SK-N-SH (cell line): Measurements from ENCODE around the gene SMIM14. TPM values are rescaled to one million over a fixed set of nuclear protein-coding genes. Genes with fewer than 3 reads are reported as not detected.
A peak's percentile ranks its signal among the peaks of the same experiment; 100 is the strongest.
"Not testable (repeated sequence)": the region's sequence is repeated elsewhere in the genome, so short reads cannot be mapped to it uniquely, and the experiment has no call there.

ENCODE experiments used
- CTCF ChIA-PET: fragments of 300-600, 350-600 bp; formaldehyde crosslinking; extraction: SDS; loops from one replicate; lab custom pipeline; 2021; lab: Yijun Ruan, JAX
- POLR2A ChIA-PET: fragments of 350-600 bp; sonication (Branson Sonifier 250); formaldehyde crosslinking; extraction: SDS; loops from one replicate; lab custom pipeline; 2020; ENCODE audit warnings: antibody characterized with exemption, inconsistent platforms; lab: Yijun Ruan, JAX
- DNase-seq: peaks from one replicate; pipeline ENCODE4 v3.0.0; 2012
- H2AFZ ChIP-seq: fragments of 200-600 bp; sonication (generic); 2 replicates; pipeline ENCODE4 v1.8.1; 2016; ENCODE audit warnings: antibody characterized with exemption, mild to moderate bottlenecking, low read depth
- H3F3A ChIP-seq: fragments of 200-600 bp; sonication (generic); replicated peaks from 2 replicates; pipeline ENCODE3; 2016; ENCODE audit warnings: antibody characterized with exemption, mild to moderate bottlenecking; ENCODE audit not compliant: insufficient read depth
- H3K27ac ChIP-seq, 2 experiments: fragments of 200-500 bp in 1 of 2; fragments of 200-600 bp in 1 of 2; sonication (Bioruptor generic) in 1 of 2; sonication (generic), shearing (Covaris generic) in 1 of 2; 2 replicates each; pipeline versions ENCODE4 v1.5.1 to v1.6.1; 2014 to 2016; ENCODE audit warnings: low read depth in 2 of 2, inconsistent platforms in 1 of 2, low read length in 1 of 2, mild to moderate bottlenecking in 1 of 2, mixed read lengths in 1 of 2
- H3K27me3 ChIP-seq: fragments of 200-600 bp; sonication (generic), shearing (Covaris generic); 2 replicates; pipeline ENCODE4 v1.6.1; 2016; ENCODE audit warnings: mixed run types; ENCODE audit not compliant: insufficient read depth
- H3K36me3 ChIP-seq, 2 experiments: fragments of 200-500 bp in 1 of 2; fragments of 200-600 bp in 1 of 2; sonication (Bioruptor generic) in 1 of 2; sonication (generic) in 1 of 2; replicated peaks in 1 of 2; 2 replicates each; pipeline versions ENCODE3 to v1.5.1; 2014 to 2016; ENCODE audit warnings: low read length in 1 of 2, mild to moderate bottlenecking in 1 of 2; ENCODE audit not compliant: insufficient read depth in 2 of 2, control insufficient read depth in 1 of 2
- H3K4me1 ChIP-seq, 2 experiments: fragments of 200-500 bp in 1 of 2; fragments of 200-600 bp in 1 of 2; sonication (Bioruptor generic) in 1 of 2; sonication (generic), shearing (Covaris generic) in 1 of 2; 2 replicates each; pipeline versions ENCODE4 v1.5.1 to v1.6.1; 2014 to 2016; ENCODE audit warnings: low read depth in 1 of 2, low read length in 1 of 2, mixed run types in 1 of 2; ENCODE audit not compliant: insufficient read depth in 2 of 2, control insufficient read depth in 1 of 2
- H3K4me2 ChIP-seq: fragments of 200-600 bp; sonication (generic), shearing (Covaris generic); 2 replicates; pipeline ENCODE4 v1.6.1; 2017; ENCODE audit warnings: mixed run types
- H3K4me3 ChIP-seq, 2 experiments: fragments of 200-500 bp in 1 of 2; fragments of 200-600 bp in 1 of 2; sonication (Bioruptor generic) in 1 of 2; sonication (generic), shearing (Covaris generic) in 1 of 2; 2 replicates each; pipeline versions ENCODE4 v1.5.1 to v1.8.1; 2014 to 2016; ENCODE audit warnings: low read depth in 2 of 2, inconsistent platforms in 1 of 2, low read length in 1 of 2, mild to moderate bottlenecking in 1 of 2, mixed read lengths in 1 of 2, moderate library complexity in 1 of 2
- H3K79me2 ChIP-seq: fragments of 200-600 bp; sonication (generic); 2 replicates; pipeline ENCODE4 v1.8.1; 2017; ENCODE audit warnings: mild to moderate bottlenecking; ENCODE audit not compliant: insufficient read depth
- H3K9ac ChIP-seq: fragments of 200-600 bp; sonication (generic); 2 replicates; pipeline ENCODE4 v1.6.1; 2017; ENCODE audit warnings: mixed run types
- H3K9me2 ChIP-seq: fragments of 200-600 bp; sonication (generic); 2 replicates; pipeline ENCODE4 v1.6.1; 2017; ENCODE audit warnings: mixed run types
- H3K9me3 ChIP-seq: fragments of 200-600 bp; sonication (generic); 2 replicates; pipeline ENCODE4 v1.6.1; 2017; ENCODE audit warnings: mixed run types, mild to moderate bottlenecking, moderate library complexity
- H4K20me1 ChIP-seq: fragments of 200-600 bp; sonication (generic); 2 replicates; pipeline ENCODE4 v1.6.1; 2017; ENCODE audit warnings: mild to moderate bottlenecking, mixed run types; ENCODE audit not compliant: insufficient read depth
- EP300 ChIP-seq, 2 experiments: IDR thresholded peaks; 2 replicates each; pipeline versions ENCODE4 v1.4.0 to v1.6.1; 2012; ENCODE audit warnings: borderline replicate concordance in 1 of 2, low read depth in 1 of 2, low read length in 1 of 2
- FOSL2 ChIP-seq: IDR thresholded peaks from 2 replicates; pipeline ENCODE4 v1.4.0; 2012; ENCODE audit warnings: low read depth, mild to moderate bottlenecking, moderate library complexity, borderline replicate concordance
- FOXM1 ChIP-seq: IDR thresholded peaks from 2 replicates; pipeline ENCODE4 v1.4.0; 2012; ENCODE audit warnings: low read depth, mild to moderate bottlenecking
- GABPA ChIP-seq: IDR thresholded peaks from 2 replicates; pipeline ENCODE4 v1.4.0; 2012; ENCODE audit warnings: low read depth, mild to moderate bottlenecking
- GATA2 ChIP-seq: sonication (generic); formaldehyde crosslinking; IDR thresholded peaks from 2 replicates; pipeline ENCODE4 v1.5.0; 2020; ENCODE audit warnings: mild to moderate bottlenecking, missing genetic modification reagents
- RAD21 ChIP-seq: IDR thresholded peaks from 2 replicates; pipeline ENCODE4 v1.6.1; 2012; ENCODE audit warnings: mild to moderate bottlenecking, low read length
- RCOR1 ChIP-seq: fragments of 150-350 bp; IDR thresholded peaks from 2 replicates; pipeline ENCODE4 v1.6.1; 2017; ENCODE audit warnings: antibody characterized with exemption, low read length
- RFX5 ChIP-seq: IDR thresholded peaks from 2 replicates; pipeline ENCODE4 v1.6.1; 2012; ENCODE audit warnings: mild to moderate bottlenecking, improper control_type of control experiment, low read length
- RXRA ChIP-seq: IDR thresholded peaks from 2 replicates; pipeline ENCODE4 v1.4.0; 2012; ENCODE audit warnings: low read depth, mild to moderate bottlenecking, borderline replicate concordance
- SMC3 ChIP-seq: IDR thresholded peaks from 2 replicates; pipeline ENCODE4 v1.6.1; 2012; ENCODE audit warnings: low read depth, low read length, improper control_type of control experiment
- TCF12 ChIP-seq: IDR thresholded peaks from 2 replicates; pipeline ENCODE4 v1.4.0; 2012
- YY1 ChIP-seq: IDR thresholded peaks from 2 replicates; pipeline ENCODE4 v1.4.0; 2012; ENCODE audit warnings: low read depth, mild to moderate bottlenecking
- WGBS: methylation state at CpG from one replicate; pipeline ENCODE4 v1.1.6; 2017; ENCODE audit warnings: low lambda C conversion rate; 5-methylcytosine and 5-hydroxymethylcytosine counted together
- polyA plus RNA-seq, 3 experiments: library from polyadenylated mRNA; depleted of rRNA; stranded (reverse); fragments of >200 nt; gene quantifications; 2 replicates each; pipeline ENCODE4 v1.2.3, GENCODE V29; 2012
- TF ChIP-seq, protein P1 (sequence below): fragments of 150-350 bp; IDR thresholded peaks from 2 replicates; pipeline ENCODE4 v1.6.1; 2016; ENCODE audit warnings: mild to moderate bottlenecking, low read depth, low read length
- TF ChIP-seq, protein P2 (sequence below): fragments of 200-600 bp; sonication (generic); IDR thresholded peaks from 2 replicates; pipeline ENCODE4 v1.6.1; 2017; ENCODE audit warnings: antibody characterized with exemption, mild to moderate bottlenecking, moderate library complexity

The SMIM14 gene
- polyA plus RNA-seq, 1 of the 3 experiments (the other 2 are of a cell fraction): 12.6 TPM

DNA sequence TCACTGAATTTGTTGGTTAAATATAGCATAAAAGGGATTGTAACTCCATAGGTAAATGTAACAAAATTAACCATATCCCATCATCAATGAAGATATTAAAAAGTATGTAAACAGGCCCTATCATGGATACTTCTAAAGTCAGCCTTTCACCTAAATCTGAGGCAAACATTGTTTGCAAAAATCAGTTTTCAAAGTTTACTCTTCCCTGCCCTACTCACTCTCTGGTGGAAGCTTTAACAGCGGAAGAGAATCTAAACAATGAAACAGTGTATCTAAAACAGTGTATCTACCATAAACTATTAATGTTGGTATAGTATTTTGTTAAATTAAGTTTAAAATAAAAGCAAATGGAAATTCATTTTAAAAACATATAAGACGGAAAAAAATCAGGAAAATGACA, 21.1 kb downstream of the SMIM14 start:
- ChIA-PET CTCF (no interaction called here), POLR2A (no interaction called here)
- Histone ChIP-seq H3K27me3 (no peaks in the 10 kb centered on the region), H4K20me1 (no peaks in the 10 kb centered on the region), H3F3A (peaks cover 62% of the 10 kb centered on the region), H3K4me3 (no peak overlapping the region), H3K79me2 (peaks cover 39% of the 10 kb centered on the region), H3K27ac (peak overlapping the region in 1 of 2 experiments; percentile 74; a peak in 2 of 4 replicates), H3K9ac (no peak overlapping the region), H3K9me3 (no peaks in the 10 kb centered on the region), H3K36me3 (no peaks in the 10 kb centered on the region), H3K9me2 (no peaks in the 10 kb centered on the region), H3K4me1 (peaks cover 0 to 32% of the 10 kb centered on the region in 2 experiments; a peak in 3 of 4 replicates), H2AFZ (no peak overlapping the region), H3K4me2 (no peak overlapping the region)
- DNase-seq: no peak
- TF ChIP-seq EP300 (IDR thresholded peaks at IDR 0.05; ENCODE audit: borderline replicate concordance in 1 of 2, low read depth in 1 of 2, low read length in 1 of 2) (no peak), SMC3 (no peak), TCF12 (no peak), YY1 (no peak), GATA2 (no peak), RAD21 (no peak), GABPA (no peak), RCOR1 (no peak)
- TF ChIP-seq, protein P1, sequence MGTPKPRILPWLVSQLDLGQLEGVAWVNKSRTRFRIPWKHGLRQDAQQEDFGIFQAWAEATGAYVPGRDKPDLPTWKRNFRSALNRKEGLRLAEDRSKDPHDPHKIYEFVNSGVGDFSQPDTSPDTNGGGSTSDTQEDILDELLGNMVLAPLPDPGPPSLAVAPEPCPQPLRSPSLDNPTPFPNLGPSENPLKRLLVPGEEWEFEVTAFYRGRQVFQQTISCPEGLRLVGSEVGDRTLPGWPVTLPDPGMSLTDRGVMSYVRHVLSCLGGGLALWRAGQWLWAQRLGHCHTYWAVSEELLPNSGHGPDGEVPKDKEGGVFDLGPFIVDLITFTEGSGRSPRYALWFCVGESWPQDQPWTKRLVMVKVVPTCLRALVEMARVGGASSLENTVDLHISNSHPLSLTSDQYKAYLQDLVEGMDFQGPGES: no peak
- 92% methylated on average over 2 of the region's 2 CpGs for WGBS

DNA sequence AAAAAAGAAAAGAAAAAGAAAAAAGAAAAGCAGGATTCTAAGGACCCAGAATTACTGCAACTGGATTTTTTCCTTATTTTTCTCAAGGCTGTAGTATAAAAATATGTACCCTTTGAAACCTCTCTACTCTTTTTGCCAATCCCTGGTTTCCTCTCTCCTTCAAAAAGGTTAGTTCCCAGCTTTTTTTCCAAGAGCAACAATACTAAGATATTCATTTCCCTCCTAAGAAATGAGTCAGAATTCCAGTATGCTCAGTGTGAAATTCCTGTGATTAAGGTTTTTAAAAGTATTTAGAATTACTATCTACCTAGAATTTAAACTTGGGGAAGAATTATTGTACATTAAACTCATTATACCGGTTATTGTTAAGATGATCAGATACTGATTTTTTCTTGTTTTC, 22.0 kb downstream of the SMIM14 start:
- H3K4me1 ChIP-seq: peaks cover 0 to 31% of the 10 kb centered on the region in 2 experiments; a peak in 3 of 4 replicates
- POLR2A ChIA-PET: no interaction called here

DNA sequence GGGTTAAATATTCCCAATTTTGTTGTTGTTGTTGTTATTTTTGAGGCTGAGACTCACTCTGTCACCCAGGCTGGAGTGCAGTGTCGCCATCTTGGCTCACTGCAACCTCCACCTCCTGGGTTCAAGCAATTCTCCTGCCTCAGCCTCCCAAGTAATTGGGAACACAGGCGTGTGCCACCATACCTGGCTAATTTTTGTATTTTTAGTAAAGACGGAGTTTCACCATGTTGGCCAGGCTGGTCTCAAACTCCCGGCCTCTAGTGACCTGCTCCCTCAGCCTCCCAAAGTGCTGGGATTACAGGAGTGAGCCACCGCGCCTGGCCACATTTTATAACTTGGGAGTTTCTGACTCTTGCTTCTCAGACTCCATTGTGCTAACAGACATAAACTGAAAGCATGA, 22.6 kb downstream of the SMIM14 start:
- H4K20me1 ChIP-seq, H3K9me3 ChIP-seq, H2AFZ ChIP-seq, H3K9me2 ChIP-seq, POLR2A ChIA-PET, H3K36me3 ChIP-seq, DNase-seq, H3K27me3 ChIP-seq, H3K4me3 ChIP-seq: not testable (repeated sequence)
- H3F3A ChIP-seq: peaks cover 52% of the 10 kb centered on the region
- 98% methylated on average over 6 of the region's 6 CpGs for WGBS
- peaks cover 42% of the 10 kb centered on the region for H3K79me2 ChIP-seq
- CTCF ChIA-PET: interaction anchor here (1.0 kb wide), 1 partner anchor 23 kb away, joined by 3 read pairs; the partner anchor contains the start of gene SMIM14
- peak overlapping the region; percentile 37 for H3K4me2 ChIP-seq
- peak overlapping the region in 1 of 2 experiments; percentile 74; a peak in 2 of 4 replicates for H3K27ac ChIP-seq
- peaks cover 0 to 31% of the 10 kb centered on the region in 2 experiments; a peak in 3 of 4 replicates for H3K4me1 ChIP-seq
- H3K9ac ChIP-seq: peak overlapping the region; percentile 16; the same call in 1 of the 2 replicates

More for the DNA sequence above, 22.0 kb downstream of the SMIM14 start:
- H4K20me1 ChIP-seq: no peaks in the 10 kb centered on the region
- H3K9me3 ChIP-seq: no peaks in the 10 kb centered on the region
- H3K27ac ChIP-seq: peak overlapping the region in 1 of 2 experiments; percentile 74; a peak in 2 of 4 replicates
- peak overlapping the region; percentile 16; the same call in 1 of the 2 replicates for H3K9ac ChIP-seq
- no peak overlapping the region for H3K4me3 ChIP-seq
- H3K36me3 ChIP-seq: no peaks in the 10 kb centered on the region
- H3K27me3 ChIP-seq: no peaks in the 10 kb centered on the region
- CTCF ChIA-PET: no interaction called here
- TF ChIP-seq RXRA (no peak), FOXM1 (no peak), YY1 (no peak), RFX5 (no peak), FOSL2 (peak; percentile 42)
- TF ChIP-seq, protein P2, sequence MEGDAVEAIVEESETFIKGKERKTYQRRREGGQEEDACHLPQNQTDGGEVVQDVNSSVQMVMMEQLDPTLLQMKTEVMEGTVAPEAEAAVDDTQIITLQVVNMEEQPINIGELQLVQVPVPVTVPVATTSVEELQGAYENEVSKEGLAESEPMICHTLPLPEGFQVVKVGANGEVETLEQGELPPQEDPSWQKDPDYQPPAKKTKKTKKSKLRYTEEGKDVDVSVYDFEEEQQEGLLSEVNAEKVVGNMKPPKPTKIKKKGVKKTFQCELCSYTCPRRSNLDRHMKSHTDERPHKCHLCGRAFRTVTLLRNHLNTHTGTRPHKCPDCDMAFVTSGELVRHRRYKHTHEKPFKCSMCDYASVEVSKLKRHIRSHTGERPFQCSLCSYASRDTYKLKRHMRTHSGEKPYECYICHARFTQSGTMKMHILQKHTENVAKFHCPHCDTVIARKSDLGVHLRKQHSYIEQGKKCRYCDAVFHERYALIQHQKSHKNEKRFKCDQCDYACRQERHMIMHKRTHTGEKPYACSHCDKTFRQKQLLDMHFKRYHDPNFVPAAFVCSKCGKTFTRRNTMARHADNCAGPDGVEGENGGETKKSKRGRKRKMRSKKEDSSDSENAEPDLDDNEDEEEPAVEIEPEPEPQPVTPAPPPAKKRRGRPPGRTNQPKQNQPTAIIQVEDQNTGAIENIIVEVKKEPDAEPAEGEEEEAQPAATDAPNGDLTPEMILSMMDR: no peak
- TF ChIP-seq, all 33 proteins: peak for 1
- no peak for DNase-seq
- H3F3A ChIP-seq: peaks cover 56% of the 10 kb centered on the region
- peaks cover 42% of the 10 kb centered on the region for H3K79me2 ChIP-seq
- H2AFZ ChIP-seq: no peak overlapping the region
- 77% methylated on average over 1 of the region's 1 CpG for WGBS
- peak overlapping the region; percentile 37; the same call in 1 of the 2 replicates for H3K4me2 ChIP-seq
- H3K9me2 ChIP-seq: no peaks in the 10 kb centered on the region
